ENCODE measurements around the gene HOXA5.
A peak's percentile ranks its signal among the peaks of the same experiment; 100 is the strongest.

HOXA5 gene

GRCh38 chr7:27098578-27099451 is 44.7 kb downstream of the HOXA5 start:
- H3K27ac ChIP-seq, result no peak overlapping the region
- TF ChIP-seq CTCF (IDR thresholded peaks at IDR 0.05), result no peak
- TF ChIP-seq ZFX (IDR thresholded peaks at IDR 0.05; ENCODE audit: borderline replicate concordance), result no peak

- TF ChIP-seq ZFX (IDR thresholded peaks at IDR 0.05; ENCODE audit: borderline replicate concordance), result no peak
- TF ChIP-seq CTCF (IDR thresholded peaks at IDR 0.05), result no peak
- no peak overlapping the region for H3K27ac ChIP-seq
Observed at GRCh38 chr7:27097686-27098577, 45.5 kb downstream of the HOXA5 start.

GRCh38 chr7:27096768-27097514 is 46.5 kb downstream of the HOXA5 start:
- peak overlapping the region; percentile 79 for H3K27ac ChIP-seq
- no peak for TF ChIP-seq ZFX (IDR thresholded peaks at IDR 0.05; ENCODE audit: borderline replicate concordance)
- TF ChIP-seq CTCF (IDR thresholded peaks at IDR 0.05), result no peak

GRCh38 chr7:27095897-27096767 is 47.3 kb downstream of the HOXA5 start, which contains the start of gene HOXA1:
HOXA1 (minus strand) TSS chr7:27096000; CDS start chr7:27095912, 88 bp downstream.
- H3K27ac ChIP-seq, result peak within 1 kb of the TSS; percentile 79
- TF ChIP-seq ZFX (IDR thresholded peaks at IDR 0.05; ENCODE audit: borderline replicate concordance) (no peak), CTCF (IDR thresholded peaks at IDR 0.05) (no peak)

GRCh38 chr7:27095050-27095896 is 48.2 kb downstream of the HOXA5 start:
- H3K27ac ChIP-seq, result peak overlapping the region; percentile 79
- TF ChIP-seq CTCF (IDR thresholded peaks at IDR 0.05) (no peak), ZFX (IDR thresholded peaks at IDR 0.05; ENCODE audit: borderline replicate concordance) (no peak)

Data from 22Rv1 (cell line).